Prostate gland (tissue), 2 donors: ENCODE measurements around the gene PRPF6. TPM values are rescaled to one million over a fixed set of nuclear protein-coding genes. Genes with fewer than 3 reads are reported as not detected.

Source experiments
- DNase-seq: peaks from one replicate; pipeline ENCODE4 v3.0.0-alpha.2; 2019; ENCODE audit warnings: low spot score
- H3K27ac ChIP-seq, 2 donors: fragments of 200-600 bp; sonication (generic); 2 replicates each; pipeline ENCODE4 v1.5.1; 2017 to 2019
- H3K27me3 ChIP-seq: fragments of 200-600 bp; sonication (generic); replicated peaks from 2 replicates; pipeline ENCODE4 v1.5.1; 2019; ENCODE audit not compliant: insufficient read depth
- H3K36me3 ChIP-seq, 2 donors: fragments of 200-600 bp; sonication (generic); 1 replicate in 1 of 2; 2 replicates in 1 of 2; pipeline versions ENCODE4 v1.5.1 to v1.8.1; 2017 to 2019
- H3K4me1 ChIP-seq: fragments of 200-600 bp; sonication (generic); replicated peaks from 2 replicates; pipeline ENCODE4 v1.5.1; 2019
- H3K4me3 ChIP-seq, 2 donors: fragments of 200-600 bp; sonication (generic); 2 replicates each; pipeline ENCODE4 v1.5.1; 2017 to 2019
- H3K9me3 ChIP-seq: fragments of 200-600 bp; sonication (generic); 2 replicates; pipeline ENCODE4 v1.5.1; 2017
- POLR2A ChIP-seq: fragments of 450-650 bp; IDR thresholded peaks from one replicate; pipeline ENCODE4 v1.6.1; 2016; ENCODE audit warnings: antibody characterized with exemption, mild to moderate bottlenecking
- POLR2AphosphoS5 ChIP-seq: sonication (generic); formaldehyde crosslinking; IDR thresholded peaks from one replicate; pipeline ENCODE4 v1.6.1; 2017; ENCODE audit warnings: antibody characterized with exemption
- WGBS: methylation state at CpG from one replicate; pipeline ENCODE4 v1.1.5; 2018; 5-methylcytosine and 5-hydroxymethylcytosine counted together
- intact Hi-C: fragments of 100-400 bp; cut with DNase I; formaldehyde crosslinking; loops from one replicate; pipeline ENCODE4 v1.14.2; 2022
- total RNA-seq, 2 donors: library from RNA; depleted of rRNA; stranded (reverse); fragments of >200 nt; gene quantifications; one replicate each; pipeline ENCODE4 v1.1.0, GENCODE V29; 2016
- TF ChIP-seq, protein P1 (sequence below), 4 experiments: fragments of 200-600 bp in 2 of 4; fragments of 450-650 bp in 2 of 4; sonication (generic) in 2 of 4; IDR thresholded peaks; 1 replicate in 3 of 4; 2 replicates in 1 of 4; pipeline ENCODE4 v1.5.1; 2016 to 2019; ENCODE audit warnings: antibody characterized with exemption in 4 of 4, mild to moderate bottlenecking in 2 of 4, moderate library complexity in 2 of 4

The PRPF6 gene
- total RNA-seq, 2 donors from 2014 or later = 60.9 to 99.6 TPM

- TF ChIP-seq POLR2AphosphoS5 (no peak), POLR2A (no peak)
- TF ChIP-seq, protein P1, sequence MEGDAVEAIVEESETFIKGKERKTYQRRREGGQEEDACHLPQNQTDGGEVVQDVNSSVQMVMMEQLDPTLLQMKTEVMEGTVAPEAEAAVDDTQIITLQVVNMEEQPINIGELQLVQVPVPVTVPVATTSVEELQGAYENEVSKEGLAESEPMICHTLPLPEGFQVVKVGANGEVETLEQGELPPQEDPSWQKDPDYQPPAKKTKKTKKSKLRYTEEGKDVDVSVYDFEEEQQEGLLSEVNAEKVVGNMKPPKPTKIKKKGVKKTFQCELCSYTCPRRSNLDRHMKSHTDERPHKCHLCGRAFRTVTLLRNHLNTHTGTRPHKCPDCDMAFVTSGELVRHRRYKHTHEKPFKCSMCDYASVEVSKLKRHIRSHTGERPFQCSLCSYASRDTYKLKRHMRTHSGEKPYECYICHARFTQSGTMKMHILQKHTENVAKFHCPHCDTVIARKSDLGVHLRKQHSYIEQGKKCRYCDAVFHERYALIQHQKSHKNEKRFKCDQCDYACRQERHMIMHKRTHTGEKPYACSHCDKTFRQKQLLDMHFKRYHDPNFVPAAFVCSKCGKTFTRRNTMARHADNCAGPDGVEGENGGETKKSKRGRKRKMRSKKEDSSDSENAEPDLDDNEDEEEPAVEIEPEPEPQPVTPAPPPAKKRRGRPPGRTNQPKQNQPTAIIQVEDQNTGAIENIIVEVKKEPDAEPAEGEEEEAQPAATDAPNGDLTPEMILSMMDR (IDR thresholded peaks at IDR 0.05) = no peak
- Histone ChIP-seq H3K4me3 (no peak overlapping the region), H3K27me3 (peaks cover 12% of the 10 kb centered on the region), H3K36me3 (no peaks in the 10 kb centered on the region), H3K9me3 (no peaks in the 10 kb centered on the region), H3K27ac (no peak overlapping the region), H3K4me1 (peaks cover 6% of the 10 kb centered on the region)
- intact Hi-C loops = no loop called here
- 68% methylated on average over 9 of the region's 9 CpGs for WGBS
- no peak for DNase-seq
Observed at GRCh38 chr20:64055396-64055892, 74.5 kb downstream of the PRPF6 start.

GRCh38 chr20:64055893-64056638 lies 75.1 kb downstream of the PRPF6 start:
- H3K27ac ChIP-seq = no peak overlapping the region
- no peak overlapping the region for H3K4me3 ChIP-seq
- no peaks in the 10 kb centered on the region for H3K36me3 ChIP-seq
- H3K9me3 ChIP-seq = no peaks in the 10 kb centered on the region
- intact Hi-C loops = no loop called here
- WGBS = 43% methylated on average over 14 of the region's 22 CpGs
- no peak for TF ChIP-seq POLR2AphosphoS5
- TF ChIP-seq, protein P1 (IDR thresholded peaks at IDR 0.05) = no peak
- no peak for TF ChIP-seq POLR2A
- DNase-seq = no peak
- peaks cover 9% of the 10 kb centered on the region for H3K27me3 ChIP-seq
- H3K4me1 ChIP-seq = peaks cover 6% of the 10 kb centered on the region

DNA sequence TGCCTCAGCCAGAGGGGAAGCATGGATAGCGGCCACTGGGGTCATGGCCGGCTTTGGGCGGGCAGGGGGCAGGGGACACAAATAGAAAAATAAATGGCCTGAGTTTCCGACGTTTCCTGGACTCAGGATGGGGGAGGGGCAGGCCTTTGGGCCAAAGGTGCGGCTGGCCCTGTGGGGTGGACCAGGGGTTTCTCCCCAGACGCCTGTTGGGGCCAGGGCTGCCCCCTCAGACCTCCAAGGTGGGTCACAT lies 75.6 kb downstream of the PRPF6 start:
- no peak for DNase-seq
- no peak for TF ChIP-seq POLR2A
- TF ChIP-seq, protein P1 (IDR thresholded peaks at IDR 0.05) = no peak
- no peak for TF ChIP-seq POLR2AphosphoS5
- Histone ChIP-seq H3K4me1 (peaks cover 6% of the 10 kb centered on the region), H3K27me3 (peaks cover 9% of the 10 kb centered on the region), H3K36me3 (no peaks in the 10 kb centered on the region), H3K4me3 (no peak overlapping the region), H3K9me3 (no peaks in the 10 kb centered on the region), H3K27ac (no peak overlapping the region)
- WGBS = 58% methylated on average over 7 of the region's 7 CpGs
- intact Hi-C loops = no loop called here

DNA sequence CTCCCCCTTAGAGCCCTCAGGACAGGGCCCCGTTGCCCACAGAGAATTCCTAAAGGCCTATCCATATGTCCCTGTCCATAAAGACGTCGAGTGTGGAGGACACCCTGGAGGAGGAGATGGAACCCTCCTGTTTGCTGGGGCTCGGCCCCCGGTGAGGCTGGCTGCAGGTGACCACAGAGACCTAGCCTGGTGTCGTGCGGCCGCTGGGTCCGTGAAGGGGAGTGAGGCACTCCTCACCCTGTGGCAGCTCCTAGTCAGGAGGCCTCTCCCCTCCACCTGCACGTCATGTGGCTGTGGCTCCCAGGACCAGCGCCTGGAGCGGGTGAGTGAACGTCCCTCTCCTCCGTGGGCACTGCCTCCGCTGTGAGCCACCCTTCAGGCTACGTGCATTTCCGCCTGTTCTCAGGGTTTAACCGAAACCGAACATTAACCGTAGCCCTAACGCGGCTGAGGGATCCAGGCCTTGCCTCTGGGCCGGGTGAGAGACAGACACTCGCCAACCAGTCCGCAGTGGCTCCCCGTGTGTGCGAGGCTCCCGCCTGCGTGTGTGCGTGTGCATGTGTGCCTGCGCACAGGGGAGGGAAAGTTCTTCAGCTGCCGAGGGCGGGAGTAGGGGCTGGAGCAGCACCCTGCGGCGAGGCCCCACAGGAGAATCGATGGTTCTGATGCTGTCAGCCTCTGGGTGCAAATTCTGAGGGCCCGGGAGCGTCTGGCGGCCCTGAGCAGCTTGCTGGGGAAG lies 76.1 kb downstream of the PRPF6 start:
- peaks cover 9% of the 10 kb centered on the region for H3K27me3 ChIP-seq
- H3K4me3 ChIP-seq = no peak overlapping the region
- no peak overlapping the region for H3K27ac ChIP-seq
- TF ChIP-seq POLR2A (no peak), POLR2AphosphoS5 (no peak)
- TF ChIP-seq, protein P1 (IDR thresholded peaks at IDR 0.05) = no peak
- no peaks in the 10 kb centered on the region for H3K9me3 ChIP-seq
- H3K4me1 ChIP-seq = peaks cover 6% of the 10 kb centered on the region
- WGBS = 66% methylated on average over 27 of the region's 39 CpGs
- intact Hi-C loops = no loop called here
- DNase-seq = no peak
- no peaks in the 10 kb centered on the region for H3K36me3 ChIP-seq
